Activated CD8-positive, alpha-beta memory T cell treated with anti-CD3 and anti-CD28 coated beads, Interleukin-2, amount 50 U/mL, for 48 hours (primary cell): ENCODE results near the gene FRMD4A.

Source experiments
- DNase-seq: peaks from one replicate; pipeline ENCODE4 v3.0.0-alpha.2; 2020

FRMD4A gene

GRCh38 chr10:14330388-14331061, at the start of gene FRMD4A:
FRMD4A (minus strand) TSS chr10:14330924.
- no peak for DNase-seq

- DNase-seq, result no peak
These were observed 49.0 kb upstream of the FRMD4A start for GRCh38 chr10:14379556-14380280.

GRCh38 chr10:14378387-14378960, 47.8 kb upstream of the FRMD4A start:
- DNase-seq, result no peak

DNA sequence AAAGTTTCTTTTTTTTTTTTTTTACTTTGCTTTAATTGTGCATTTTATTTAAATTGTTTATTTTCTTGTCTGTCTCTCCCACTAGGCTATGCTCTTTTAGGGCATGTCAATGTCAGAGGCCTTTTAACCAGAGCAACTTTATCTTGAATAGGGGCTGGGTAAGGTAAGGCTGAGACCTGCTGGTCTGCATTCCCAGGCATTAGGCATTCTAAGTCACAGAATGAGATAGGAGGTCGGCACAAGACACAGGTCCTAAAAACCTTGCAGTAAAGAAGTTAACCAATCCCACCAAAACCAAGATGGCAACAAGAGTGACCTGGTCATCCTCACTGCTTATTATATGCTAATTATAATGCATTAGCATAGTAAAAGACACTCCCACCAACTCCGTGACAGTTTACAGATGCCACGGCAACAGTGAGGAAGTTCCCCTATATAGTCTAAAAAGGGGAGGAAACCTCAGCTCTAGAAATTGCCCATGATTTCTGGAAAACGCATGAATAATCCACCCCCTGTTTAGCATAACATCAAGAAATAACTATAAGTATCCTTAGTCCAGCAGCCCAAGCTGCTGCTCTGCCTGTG, 47.0 kb upstream of the FRMD4A start:
- DNase-seq, result no peak

DNA sequence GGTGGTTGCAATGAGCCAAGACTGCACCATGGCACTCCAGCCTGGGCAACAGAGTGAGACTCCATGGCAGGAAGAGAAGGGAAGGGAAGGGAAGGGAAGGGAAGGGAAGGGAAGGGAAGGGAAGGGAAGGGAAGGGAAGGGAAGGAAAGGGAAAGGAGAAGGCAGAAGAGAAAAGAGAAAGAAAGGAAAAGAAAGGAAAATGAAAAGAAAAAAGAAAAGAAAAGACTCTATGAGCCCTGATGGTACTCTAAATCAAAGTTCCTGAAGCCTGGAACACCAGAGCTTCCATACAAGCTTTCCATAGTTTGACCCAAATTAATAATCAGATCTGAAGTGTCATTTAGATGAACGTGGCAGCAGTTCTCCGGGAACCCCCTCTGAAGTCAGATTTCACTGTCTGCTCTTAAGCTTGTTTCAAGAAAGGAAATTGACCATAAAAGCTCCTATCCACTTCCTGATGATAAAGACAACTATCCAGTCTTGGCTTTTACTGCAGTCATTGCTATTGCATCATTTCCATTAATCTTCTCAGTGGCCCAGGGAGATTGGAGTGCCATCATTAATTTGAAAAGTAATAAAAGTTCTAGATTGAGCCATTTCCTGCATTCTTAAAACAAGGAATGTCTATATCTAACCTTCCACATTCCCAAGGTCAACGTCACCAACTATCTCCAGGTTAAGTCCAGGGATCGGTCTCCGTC, 44.2 kb upstream of the FRMD4A start:
- DNase-seq, result no peak

GRCh38 chr10:14372606-14373005, 41.9 kb upstream of the FRMD4A start:
- no peak for DNase-seq

GRCh38 chr10:14371581-14371980, 40.9 kb upstream of the FRMD4A start:
- no peak for DNase-seq

- DNase-seq, result no peak
These were observed 40.2 kb upstream of the FRMD4A start for GRCh38 chr10:14370894-14371293.

DNA sequence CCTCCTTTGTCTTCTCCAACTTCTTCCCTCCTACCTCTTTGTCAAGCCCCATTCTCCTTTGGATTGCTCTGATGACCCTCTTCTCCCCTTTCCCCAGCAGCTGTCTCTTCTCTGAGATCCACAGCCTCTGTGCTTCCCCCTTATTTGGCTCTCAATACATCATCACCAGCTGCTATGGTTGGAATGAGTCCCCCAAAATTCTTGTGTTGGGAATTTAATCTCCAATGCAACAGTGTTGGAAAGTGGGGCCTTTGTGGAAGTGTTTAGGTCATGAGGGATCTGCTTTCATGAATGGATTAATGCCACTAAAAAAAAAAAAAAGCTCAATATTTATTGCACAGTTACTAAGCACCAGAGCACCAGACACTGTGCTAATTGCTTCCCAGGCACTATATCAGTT, 39.2 kb upstream of the FRMD4A start:
- no peak for DNase-seq

DNA sequence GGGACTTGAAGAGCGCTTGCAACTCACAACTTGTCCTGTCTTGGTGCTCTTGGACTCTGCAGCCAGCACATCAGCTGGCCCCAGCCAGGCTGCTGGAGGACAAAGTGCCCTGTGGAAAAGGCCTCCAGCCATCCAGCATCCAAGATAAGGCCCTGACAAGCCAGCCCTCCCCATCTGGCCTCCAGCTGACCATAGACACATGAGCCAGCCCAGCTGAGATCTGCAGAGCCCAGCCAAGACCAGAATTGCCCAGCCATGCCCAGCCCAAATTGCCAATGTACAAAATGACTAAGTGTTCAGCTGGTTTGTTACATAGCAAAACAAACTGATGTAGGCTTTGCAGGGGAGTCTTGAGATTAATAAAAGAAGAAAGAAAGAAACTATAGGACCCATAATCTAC, 36.0 kb upstream of the FRMD4A start:
- DNase-seq, result no peak

DNA sequence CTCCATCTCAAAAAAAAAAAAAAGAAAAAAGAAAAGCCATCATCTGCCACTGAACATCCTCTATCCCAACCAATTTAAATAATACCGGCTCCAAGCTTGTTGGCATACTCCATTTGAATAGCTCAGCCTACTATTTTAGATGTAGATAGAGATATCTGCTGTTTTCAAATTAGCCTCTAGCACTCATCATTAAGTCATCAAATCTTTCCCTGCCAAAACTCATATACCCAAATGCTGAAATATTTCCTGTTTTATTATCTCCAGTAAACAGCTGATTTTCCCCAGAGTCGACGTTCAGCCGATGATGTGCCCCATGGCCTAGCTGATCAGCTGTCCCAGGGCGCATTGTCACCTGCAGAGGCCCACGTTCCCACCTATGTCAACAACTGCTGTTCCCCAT, 34.5 kb upstream of the FRMD4A start:
- no peak for DNase-seq

DNA sequence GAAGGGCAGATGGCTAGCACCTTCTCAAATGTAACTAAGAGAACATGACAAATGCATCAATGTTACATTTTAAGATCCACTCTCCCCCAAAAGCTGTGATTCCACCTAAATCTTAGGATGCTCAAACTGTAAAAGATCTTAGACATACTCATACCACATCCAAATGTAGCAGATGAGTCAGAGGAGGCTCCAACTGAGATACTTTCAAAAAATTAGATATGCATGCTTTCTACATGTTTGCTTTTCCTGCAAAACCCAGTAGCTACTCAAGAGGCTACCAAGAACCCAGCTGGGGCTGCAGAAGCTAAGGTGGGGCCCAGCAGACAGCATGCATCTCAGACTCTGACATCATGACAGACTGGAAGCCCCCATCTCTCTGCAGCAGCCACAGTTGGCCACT, 31.4 kb upstream of the FRMD4A start:
- no peak for DNase-seq

DNA sequence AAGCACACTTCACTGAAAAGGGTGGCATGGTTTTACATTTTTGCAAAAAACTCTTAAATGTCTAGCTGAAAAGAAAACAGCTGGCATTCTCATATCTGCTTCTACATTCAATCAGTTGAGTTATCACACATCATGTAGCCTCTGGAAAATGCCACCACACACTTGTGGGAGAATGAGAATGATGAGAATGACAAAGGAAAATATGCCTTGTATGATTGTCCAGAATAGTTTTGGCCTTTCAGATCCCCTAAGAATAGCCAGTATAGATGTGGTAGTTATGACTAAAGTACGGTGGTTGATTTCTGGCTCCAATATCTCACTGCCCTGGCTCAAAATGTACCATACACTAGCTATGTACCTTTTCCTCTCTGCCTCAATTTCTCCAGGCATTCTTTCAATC, 30.2 kb upstream of the FRMD4A start:
- no peak for DNase-seq

- no peak for DNase-seq
These were observed 29.8 kb upstream of the FRMD4A start for GRCh38 chr10:14360515-14360914.

GRCh38 chr10:14358886-14359573, 28.3 kb upstream of the FRMD4A start:
- DNase-seq, result no peak

DNA sequence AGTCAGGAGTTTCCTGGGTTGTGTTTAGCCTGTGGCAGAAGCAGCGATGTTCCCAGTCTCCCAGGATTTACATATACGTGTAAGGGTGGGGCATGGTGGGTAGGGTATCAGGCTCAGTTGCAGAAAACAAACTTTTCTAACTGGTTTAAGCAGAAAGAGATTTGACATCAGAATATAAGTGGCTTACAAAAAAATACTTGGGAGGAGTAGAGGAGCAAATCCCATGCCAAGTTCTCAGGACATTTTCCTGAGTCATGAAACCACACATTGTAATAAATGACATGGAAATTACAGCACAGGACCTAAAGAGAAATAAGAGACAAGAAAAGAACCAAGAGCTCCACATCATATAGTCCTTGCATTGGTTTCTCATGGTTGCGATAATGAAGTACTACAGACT, 26.2 kb upstream of the FRMD4A start:
- DNase-seq, result no peak

DNA sequence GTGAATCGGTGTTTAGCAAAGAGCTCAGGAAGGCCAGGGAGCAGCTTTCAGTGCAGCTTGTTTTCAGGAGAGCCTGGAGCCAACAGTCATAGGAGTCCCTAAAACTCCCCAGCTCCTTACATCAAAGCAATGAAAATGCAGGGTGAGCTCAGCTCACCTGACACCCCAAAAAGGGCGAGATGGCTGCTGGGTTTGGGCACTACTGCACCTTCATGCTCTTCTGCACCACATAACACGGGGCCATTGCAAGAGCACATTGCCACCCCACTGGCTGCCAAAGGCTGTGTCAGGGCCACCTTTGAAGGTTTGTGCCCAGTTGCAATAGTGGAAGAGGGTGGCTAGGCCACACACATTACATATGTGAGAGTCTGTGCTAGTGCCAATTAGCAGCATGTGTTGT, 25.0 kb upstream of the FRMD4A start:
- DNase-seq, result no peak

GRCh38 chr10:14353291-14353913, 22.7 kb upstream of the FRMD4A start:
- DNase-seq, result no peak

GRCh38 chr10:14350006-14350405, 19.3 kb upstream of the FRMD4A start:
- no peak for DNase-seq

- no peak for DNase-seq
These were observed 18.4 kb upstream of the FRMD4A start for GRCh38 chr10:14349081-14349480.

DNA sequence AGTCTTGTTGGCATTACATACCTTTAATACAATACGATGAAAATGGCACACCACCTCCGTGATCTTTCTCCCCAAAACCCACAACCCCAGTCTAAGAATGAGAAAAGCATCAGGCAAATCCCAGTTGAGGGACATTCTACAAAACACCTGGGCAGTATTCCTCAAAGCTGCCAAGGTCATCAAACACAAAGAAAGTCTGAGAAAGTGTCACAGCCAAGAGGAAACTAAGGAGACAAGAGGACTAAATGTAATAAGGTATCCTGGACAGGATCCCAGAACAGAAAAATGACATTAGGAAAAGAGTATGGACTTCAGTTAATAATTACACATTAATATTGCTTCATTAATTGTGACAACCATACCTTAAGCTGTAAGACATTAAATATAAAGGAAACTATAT, 14.5 kb upstream of the FRMD4A start:
- no peak for DNase-seq

- no peak for DNase-seq
These were observed 9.5 kb upstream of the FRMD4A start for GRCh38 chr10:14340051-14340744.
